Measurements from ENCODE around the gene NKRF.

Gene NKRF

DNA sequence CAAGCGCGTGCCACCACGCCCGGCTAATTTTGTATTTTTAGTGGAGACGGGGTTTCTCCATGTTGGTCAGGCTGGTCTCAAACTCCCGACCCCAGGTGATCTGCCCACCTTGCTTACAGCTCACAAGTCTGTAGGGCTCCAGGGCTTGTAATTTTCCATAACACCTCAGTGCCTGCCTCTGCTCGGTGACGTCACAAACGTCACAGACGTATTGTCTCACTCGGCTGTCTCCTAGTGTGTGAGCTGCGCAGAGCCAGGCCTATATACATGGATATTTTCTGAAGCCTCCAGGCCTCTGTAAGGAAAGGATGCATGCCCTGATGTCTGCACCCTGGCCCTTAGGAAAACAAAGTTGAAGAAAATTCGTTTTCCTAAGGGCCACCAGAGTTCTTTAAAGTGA lies 8.6 kb upstream of the NKRF start:
- DNase-seq (ENCODE audit: low read depth, low spot score) = no peak

DNA sequence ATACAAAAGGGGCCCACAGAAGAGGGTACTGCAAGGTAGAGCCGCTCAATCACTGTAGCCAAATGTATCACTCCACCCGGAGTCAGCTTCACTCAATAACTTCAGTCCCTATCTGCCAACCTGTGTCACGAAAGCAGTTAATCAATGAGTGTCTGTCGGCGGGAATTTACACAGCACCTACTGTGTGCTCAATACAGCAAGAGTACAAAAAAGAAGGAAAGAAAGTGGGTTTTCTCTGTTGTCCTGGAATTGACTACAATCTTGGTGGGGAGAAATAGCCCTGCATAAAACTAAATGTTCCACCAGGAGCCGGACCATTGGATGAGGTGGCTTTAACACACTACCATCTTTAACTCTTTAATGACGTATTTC lies 780 bp upstream of the NKRF start:
- DNase-seq (ENCODE audit: low read depth, low spot score) = no peak

DNA sequence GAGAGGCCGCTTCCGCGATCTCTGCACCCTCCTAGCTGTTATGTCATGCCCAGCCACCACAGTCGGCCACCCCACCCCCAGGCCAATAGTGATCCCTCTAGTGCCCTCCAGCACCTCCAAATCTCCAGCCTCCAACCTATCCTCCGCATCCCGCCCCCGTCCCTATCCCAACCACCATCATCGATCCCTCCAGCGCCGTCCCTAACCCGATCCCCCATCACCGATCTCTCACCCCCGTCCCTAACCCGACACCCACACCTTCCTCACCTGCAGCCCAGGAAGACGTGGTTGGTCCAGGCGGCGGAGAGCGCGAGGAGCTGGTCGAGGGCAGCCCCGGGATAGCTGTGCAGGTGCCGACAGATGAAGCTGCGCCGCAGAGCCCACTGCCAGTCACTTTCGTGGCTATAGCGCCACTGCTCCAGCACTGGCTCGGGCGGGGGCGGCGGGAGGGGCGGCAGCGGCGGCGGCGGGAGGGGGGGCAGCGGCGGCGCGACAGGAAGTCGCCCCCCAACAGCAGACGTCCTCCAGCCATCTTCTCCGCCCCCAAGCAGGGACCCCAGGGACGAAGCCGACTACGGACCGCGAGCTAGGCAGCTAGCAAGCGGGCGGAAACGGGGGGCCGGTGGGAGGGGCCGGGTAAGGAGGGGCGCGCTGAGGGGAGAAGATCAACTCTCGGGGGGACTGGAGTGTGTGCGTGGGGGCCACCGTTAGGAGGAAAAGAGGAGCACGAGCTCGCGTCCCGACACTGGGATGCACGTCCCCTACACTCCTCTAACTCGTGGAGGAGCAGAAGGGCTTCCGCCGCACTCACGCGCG lies 552 bp downstream of the NKRF start:
- peak; percentile 36 for DNase-seq (ENCODE audit: low read depth, low spot score)

DNA sequence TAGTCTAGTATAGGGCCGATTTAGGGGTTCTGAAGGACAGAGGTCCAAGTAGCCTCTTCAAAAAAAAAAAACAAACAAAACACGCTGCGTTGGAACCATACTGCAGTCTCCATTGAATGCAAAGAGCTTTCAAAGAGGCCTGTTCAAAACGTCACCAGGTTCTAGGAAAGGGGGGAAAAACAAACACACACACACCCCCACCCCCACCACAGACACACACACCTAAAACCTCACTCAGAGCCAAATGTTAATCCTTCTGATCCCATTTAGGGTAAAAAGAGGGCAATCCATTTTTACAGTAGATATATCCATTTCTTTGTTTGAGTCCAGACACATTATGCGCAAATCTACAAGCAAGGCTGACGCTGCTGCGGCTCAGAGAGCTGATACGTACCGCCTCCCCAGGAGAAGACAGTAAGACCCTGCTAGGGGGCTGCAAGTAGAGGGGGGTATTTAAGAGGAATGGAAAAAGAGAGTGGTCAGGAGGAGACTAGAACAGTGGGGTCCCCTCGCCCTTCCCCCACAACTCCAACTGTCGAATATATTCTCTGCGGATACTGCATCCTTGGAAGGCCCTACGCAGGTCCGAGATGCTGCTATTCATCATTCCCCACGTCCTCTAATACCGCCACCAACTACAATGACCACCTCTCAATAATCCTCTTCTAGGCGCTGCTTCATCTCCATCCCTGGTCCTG lies 1.3 kb downstream of the NKRF start:
- no peak for DNase-seq (ENCODE audit: low read depth, low spot score)

DNA sequence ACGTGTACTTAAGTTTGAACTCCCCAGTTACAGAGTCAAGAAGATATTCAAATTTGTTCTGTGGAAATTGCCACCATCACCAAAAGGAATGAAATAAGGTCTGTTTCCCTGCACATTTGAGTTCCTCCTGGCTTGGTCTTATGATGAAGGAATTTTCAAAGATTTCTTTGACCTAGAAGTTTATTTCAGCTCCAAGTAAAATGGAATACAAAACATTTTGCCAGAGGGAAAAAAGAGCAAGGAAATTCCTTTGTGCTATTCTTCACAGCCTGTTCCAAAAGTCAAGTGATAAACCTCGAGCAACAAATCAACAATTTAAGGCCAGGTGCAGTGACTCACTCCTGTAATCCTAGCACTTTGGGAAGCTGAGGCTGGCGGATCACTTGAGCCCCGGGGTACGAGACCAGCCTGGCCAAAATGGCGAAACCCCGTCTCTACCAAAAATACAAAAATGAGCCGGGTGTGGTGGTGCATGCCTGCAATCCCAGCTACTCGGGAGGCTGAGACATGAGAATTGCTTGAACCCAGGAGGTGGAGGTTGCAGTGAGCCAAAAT lies 3.4 kb downstream of the NKRF start:
- DNase-seq (ENCODE audit: low read depth, low spot score) = no peak

DNA sequence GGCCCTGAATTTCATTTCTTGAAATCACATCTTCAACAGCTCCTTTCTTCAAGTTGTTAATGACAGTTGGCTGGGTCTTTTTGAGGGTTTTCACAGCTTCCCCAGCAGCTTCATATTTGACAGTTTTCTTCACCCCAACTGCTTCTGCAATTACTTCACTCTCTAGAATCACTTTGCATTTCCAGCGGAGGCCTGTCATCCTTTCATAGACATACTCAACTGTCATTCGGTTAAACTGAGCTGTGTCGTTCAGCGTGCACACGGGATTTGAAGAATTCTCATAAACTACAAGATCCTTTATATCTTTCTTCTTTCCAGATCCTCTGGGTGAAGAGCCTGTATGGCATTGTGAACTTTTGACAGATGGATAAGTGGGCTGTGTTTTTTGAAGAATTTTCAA lies 16.4 kb downstream of the NKRF start:
- DNase-seq (ENCODE audit: low read depth, low spot score) = no peak

DNA sequence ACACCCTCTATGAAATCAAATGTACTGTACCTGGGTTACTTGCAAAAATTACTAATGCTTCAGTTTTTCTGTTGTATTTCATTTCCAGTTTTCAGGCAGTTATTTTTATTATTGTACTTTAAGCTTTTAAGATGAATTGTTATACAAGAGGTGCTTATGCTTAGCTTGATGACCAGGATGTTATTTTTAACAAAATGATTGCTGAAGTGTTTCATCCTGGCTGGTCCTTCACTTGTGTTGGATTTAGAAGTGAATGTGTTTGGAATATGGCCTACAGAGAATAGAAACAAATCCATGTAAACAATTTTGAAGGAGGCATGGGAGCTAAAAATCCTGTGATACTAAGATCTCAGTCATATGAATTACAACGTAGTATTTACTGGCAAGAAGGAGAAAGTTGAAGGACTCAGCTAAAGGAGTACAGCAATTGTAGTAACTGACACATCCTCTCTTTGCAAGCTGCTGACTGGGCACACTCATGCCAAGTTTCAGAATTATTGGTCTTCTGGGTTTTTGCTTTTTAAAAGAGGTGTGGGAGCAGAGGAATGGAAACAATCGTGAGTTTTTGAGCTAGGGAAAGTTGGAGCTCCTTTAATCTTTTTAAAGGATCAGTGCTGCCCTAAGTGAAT lies 22.7 kb downstream of the NKRF start:
- no peak for DNase-seq (ENCODE audit: low read depth, low spot score)

DNA sequence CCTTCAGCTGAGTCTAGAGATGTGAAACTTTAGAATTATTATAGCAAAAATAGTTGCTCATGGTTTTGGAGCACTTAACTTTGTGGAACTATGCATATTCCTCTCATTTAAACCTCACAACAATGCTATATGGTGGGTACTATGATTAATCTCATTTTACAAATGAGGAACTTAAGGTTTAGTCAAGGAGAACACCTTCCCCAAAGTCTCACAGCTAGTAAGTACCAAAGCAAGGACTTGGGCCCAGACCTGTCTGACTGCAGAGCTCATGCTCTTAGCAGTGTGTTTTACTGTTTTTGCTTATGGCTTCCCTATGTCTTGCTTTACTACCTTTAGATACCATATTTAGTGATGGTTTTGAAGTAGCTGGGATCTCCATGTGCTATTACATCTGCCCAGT lies 26.8 kb downstream of the NKRF start:
- no peak for DNase-seq (ENCODE audit: low read depth, low spot score)

DNA sequence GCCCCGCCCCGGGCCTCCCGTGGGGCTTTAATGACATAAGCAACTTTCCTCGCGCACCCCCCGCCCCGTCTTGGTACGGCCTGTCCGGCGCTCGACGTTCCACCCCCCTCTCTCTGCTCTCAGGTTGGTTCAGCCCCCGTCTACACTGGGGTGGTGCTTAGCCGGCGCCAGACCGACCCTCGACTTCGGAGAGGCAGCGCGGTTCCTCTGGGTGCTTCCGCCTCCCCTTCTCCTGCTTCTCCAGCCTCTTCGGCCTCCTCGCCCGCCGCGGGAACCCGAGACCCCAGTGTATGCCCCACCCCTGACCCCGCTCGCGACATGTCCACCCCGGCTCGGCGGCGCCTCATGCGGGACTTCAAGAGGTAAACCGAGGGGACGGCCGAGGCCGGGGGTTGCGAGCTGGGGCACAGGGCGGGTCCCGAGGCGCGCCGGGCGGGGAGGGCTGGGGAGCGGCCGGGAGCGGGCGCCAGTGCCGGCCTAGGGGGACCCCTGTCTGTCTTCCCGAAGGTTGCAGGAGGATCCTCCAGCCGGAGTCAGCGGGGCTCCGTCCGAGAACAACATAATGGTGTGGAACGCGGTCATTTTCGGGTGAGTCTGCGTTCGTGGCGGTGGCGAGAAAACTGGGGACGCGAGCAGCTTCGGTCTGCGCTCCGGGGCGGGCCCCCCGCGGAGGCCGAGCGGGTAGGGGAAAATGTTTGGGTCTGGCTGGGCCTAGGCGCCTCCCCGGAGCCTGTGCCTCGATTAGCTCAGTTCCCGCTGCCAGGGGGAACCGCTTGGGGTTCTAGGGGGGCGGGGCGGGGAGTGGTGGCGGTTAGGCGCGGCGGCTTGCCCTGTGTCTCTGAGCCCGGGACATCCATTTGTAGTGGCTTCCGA lies 31.6 kb downstream of the NKRF start, which contains the start of gene UBE2A:
Gene UBE2A (plus strand): TSS at position 170 of the 873 bp plus-strand sequence. CDS start 149 bp downstream, at position 319.
- peak; percentile 97 for DNase-seq (ENCODE audit: low read depth, low spot score)

DNA sequence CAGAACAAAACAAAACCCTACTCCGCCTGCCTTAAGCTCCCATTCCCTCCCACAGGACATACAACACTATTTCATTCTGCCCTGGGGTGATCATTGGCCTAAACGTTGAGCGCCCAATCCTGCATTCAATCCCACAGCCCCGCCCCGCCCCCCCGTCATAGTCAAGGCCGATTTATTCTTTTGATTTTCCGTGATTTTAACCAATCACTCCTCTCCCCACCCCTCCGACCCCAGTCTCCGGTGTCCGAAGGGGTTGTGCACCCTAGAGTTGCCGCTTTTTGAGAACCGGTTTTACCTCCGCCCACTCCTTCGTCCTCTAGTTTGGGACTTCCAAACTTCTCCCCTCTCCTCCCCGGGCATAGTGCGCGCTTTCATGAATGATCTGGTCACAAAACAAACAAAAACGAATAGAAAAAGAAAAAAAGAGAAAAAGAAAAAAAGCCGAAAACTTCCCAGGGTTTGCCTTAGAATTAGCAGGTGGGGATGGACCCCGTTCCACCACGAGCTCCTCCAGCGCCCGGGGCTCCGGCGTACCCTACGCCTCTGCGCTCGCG lies 32.3 kb downstream of the NKRF start:
- DNase-seq (ENCODE audit: low read depth, low spot score) = peak; percentile 72

DNA sequence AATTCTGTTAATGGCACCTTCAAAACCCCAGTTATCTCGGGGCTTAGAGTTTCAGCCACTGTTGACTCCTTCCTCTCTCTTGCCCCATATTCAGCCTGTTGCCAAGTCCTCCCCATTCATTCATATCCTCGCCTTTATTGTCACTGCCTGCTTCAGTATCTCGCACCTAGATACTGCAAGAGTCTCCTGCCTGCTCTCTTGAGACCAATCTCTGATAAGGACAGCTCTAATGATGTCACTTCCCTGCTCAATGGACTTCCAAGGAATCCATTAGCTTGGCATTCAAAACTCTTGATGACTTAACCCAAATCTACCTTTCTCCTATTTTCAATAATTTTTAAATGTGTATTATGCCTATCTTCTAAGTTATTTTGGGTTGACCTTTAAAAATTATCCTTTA lies 33.0 kb downstream of the NKRF start:
- peak; percentile 4 for DNase-seq (ENCODE audit: low read depth, low spot score)

DNA sequence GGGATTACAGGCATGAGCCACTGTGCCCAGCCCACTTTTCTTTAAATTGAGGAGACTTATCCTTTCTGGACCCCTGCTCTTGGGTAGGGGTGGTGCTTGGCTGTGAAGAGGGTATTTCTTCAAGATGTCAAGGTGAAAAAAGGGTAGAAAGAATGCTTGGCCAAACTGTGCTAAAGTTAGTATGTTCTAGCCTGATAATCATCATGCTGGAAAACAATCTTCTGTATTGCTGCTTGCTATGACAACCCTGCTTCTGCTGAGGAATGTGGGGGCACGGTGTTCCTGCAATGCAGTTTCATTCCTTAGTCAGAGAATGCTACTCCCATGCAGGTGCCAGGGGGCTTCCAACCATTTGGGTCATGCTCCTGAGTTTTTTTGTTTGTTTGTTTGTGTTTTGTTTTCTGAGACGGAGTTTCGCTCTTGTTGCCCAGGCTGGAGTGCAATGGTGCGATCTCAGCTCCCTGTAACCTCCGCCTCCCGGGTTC lies 35.8 kb downstream of the NKRF start:
- no peak for DNase-seq (ENCODE audit: low read depth, low spot score)

DNA sequence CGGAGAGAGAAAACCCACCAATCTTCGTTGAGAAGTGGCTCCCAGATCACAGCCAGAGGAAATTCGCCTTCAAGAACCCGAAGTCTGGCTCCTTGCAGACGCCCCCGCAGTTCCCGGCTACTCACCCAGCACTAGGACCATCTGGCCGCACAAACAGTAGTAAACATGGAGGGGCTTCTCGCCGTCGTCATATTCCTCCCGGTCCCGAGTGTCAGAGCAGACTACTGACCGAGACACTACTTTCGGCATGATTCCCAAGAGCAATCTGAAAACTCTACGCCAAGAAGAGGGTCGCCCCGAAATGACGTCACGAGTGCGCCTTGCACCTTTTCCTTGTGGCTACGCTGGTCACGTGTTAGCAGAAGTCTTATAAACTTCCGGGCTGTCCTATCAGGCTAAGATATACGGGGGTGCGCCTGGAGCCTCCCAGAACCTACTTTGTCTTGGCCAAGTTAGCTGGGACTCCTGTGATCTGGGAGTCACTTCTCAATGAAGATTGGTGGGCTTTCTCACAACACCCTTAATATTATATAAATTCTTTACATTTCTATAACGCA lies 41.0 kb downstream of the NKRF start, which contains the start of gene STEEP1:
Gene STEEP1 (minus strand): TSS at position 303 of the 557 bp plus-strand sequence. CDS start 54 bp downstream, at position 249.
- DNase-seq (ENCODE audit: low read depth, low spot score) = peak; percentile 97

DNA sequence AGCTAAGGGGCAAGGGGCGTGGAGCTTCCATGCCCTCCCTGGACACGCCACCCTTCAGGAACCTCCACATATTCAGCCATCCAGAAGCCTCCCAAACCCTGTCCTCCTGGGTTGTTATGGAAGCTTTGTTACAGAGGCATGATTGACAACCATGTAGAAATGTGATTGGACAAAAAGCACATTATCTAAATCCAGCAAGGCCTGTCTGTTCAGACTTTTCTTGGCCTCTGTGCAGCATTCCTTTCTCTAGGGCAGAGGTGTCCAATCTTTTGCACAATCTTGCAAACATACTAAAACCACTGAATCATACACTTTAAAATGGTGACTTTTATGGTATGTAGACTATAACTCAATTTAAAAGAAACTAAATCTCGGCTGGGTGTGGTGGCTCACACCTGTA lies 53.7 kb downstream of the NKRF start:
- no peak for DNase-seq (ENCODE audit: low read depth, low spot score)

DNA sequence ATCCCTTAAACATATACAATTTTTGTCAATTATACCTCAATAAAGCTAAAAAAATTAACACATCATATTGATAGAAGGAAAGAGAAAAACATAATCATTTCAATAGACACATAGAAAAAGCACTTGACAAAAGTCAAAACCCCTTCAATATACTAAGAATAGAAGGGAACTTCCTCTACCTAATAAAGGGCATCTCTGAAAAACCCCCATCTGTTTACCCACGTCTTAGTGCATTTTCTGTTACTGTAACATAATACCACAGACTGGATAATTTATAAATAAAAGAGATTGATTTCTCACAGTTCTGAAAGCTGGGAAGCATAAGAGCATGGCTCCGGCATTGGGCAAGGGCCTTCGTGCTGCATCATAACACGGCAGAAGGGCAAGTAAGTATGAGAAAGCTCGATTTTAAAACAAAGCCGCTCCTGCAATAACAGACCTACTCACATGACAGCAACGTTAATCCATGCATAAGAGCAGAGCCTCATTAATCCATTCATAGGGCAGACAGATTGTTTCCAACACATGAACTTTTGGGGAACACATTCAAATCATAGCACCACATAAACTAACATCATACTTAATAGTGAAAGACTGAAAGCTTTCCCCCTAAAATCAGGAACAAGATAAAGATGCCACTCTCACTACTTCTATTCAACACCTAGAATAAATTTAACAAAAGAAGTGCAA lies 56.8 kb downstream of the NKRF start:
- DNase-seq (ENCODE audit: low read depth, low spot score) = no peak

DNA sequence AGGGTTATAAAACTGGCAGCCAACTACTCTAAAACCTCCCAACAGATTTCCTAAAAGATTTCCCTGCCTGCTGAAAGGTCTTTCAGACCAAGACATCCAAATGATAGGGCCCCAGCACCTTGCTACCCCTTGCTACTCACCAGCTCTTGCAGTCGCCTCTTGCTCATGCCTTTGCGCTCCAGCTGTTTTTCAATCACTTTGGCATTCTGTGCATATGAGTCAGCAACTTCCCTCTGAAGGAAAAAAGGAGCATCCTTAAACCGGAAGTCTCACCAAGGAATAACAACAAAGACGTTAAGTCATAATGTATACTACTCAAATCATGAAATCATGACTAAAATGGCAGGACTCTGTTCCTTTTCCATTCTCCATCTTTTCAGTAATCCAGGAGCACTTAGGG lies 65.0 kb downstream of the NKRF start:
- peak; percentile 46 for DNase-seq (ENCODE audit: low read depth, low spot score)

DNA sequence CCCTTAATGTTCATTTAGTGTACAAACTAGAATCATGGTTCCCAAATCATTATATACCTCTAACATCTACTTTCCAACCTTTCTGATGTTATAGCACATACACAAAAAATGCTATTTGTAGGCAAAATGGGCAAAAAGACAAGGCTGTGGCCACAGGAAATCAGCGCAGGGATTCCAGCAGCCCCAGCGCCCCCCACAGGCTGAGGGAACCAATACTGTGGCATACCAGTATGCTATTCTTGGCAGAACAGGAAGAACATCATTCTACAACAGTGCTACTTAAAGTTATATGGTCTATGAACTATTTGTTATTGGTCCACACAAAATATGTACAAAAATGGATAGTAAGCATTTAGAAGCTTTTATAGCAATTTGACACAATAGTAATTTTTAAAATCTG lies 66.4 kb downstream of the NKRF start:
- no peak for DNase-seq (ENCODE audit: low read depth, low spot score)

Data from ELF-1 (cell line).